ENCODE data around the gene MAPT. TPM values are rescaled to one million over a fixed set of nuclear protein-coding genes. Genes with fewer than 3 reads are reported as not detected.
"Not testable (repeated sequence)": the region's sequence is repeated elsewhere in the genome, so short reads cannot be mapped to it uniquely, and the experiment has no call there.

The MAPT gene
- total RNA-seq, 2 experiments from 2014 or later, result 0.34 to 0.46 TPM

- ChIA-PET POLR2A (no interaction called here), CTCF (interaction anchor here (1.4 kb wide), 1 partner anchor 11 kb away, joined by 3 read pairs; no protein-coding TSS in a partner anchor)
Measured at GRCh38 chr17:45895969-45896785, 1.8 kb downstream of the MAPT start.

GRCh38 chr17:45896803-45897693 lies 2.7 kb downstream of the MAPT start:
- ChIA-PET CTCF (interaction anchor here (1.4 to 1.5 kb wide), 2 partner anchors 10 to 257 kb away, joined by 3 read pairs; no protein-coding TSS in a partner anchor), POLR2A (no interaction called here)

DNA sequence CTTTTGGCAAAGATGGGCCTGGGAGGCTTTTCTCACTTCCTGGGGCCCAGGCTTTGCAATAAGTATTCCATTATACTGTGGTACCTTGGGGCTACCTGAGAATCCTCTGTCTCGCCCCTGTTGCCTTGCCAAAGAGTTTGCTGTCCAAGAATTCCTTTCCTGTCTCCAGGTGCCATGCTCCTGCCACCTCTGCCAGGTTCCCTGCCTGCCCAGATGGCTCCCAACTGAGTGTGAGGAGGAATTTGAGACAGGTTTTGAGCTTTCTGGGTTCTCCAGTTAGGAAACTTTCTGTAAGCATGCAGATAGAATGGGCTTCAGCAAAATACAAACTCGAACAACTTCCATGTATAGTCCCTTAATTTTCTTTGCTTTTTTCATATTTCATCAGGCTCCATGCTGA lies 5.8 kb downstream of the MAPT start:
- ChIA-PET CTCF (interaction anchor here (1.5 kb wide), 1 partner anchor 11 kb away, joined by 3 read pairs; no protein-coding TSS in a partner anchor), POLR2A (no interaction called here)

DNA sequence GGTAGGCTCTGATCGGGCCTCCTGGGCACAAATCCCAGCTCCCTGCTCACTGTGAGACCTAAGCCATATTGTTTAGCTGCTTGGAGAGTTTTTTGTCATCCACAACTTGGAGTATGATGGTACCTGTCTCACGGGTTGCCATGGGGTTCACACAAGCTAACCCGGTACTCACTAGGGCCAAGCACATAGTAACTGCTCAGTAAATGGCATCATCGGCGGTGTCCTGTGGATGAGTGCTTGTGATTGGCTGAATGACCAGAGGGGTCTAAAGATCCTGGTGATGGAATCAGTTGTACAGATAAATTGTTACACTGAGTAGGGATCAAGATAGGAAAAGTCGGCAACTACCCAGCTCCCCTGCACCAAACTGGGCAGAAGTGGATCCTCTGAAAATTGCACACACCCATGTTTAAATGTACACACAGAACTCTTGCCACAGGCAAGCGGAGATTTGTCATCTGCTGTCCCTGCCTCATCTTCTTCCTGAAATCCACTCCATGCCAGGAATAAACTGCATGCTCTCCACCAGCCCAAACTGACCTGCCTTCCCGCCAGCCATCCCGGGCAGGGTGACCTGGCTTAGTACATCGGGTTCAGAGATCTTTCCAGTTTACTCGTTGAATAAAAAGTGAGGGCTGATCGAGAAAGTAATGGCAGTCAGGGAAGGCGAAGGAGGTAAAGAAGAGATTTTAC lies 6.5 kb downstream of the MAPT start:
- CTCF ChIA-PET, result no interaction called here

GRCh38 chr17:45902892-45903346 lies 8.6 kb downstream of the MAPT start:
- ChIA-PET POLR2A (no interaction called here), CTCF (no interaction called here)

More for the DNA sequence above, 6.5 kb downstream of the MAPT start:
- POLR2A ChIA-PET, result no interaction called here

- CTCF ChIA-PET, result interaction anchor here (1.0 kb wide), 1 partner anchor 44 kb away, joined by 3 read pairs; no protein-coding TSS in a partner anchor
- POLR2A ChIA-PET, result no interaction called here
Measured at GRCh38 chr17:45904866-45905265, 10.5 kb downstream of the MAPT start.

GRCh38 chr17:45905814-45906213 lies 11.5 kb downstream of the MAPT start:
- POLR2A ChIA-PET, result no interaction called here
- CTCF ChIA-PET, result no interaction called here

GRCh38 chr17:45906237-45906636 lies 11.9 kb downstream of the MAPT start:
- POLR2A ChIA-PET, result no interaction called here
- CTCF ChIA-PET, result no interaction called here

- POLR2A ChIA-PET, result no interaction called here
- CTCF ChIA-PET, result interaction anchor here (1.0 to 2.7 kb wide), 3 partner anchors 10 to 42 kb away, joined by 3 to 15 read pairs (median 10); partner anchors contain the start of gene MAPT
Measured at GRCh38 chr17:45906927-45907622, 12.7 kb downstream of the MAPT start.

DNA sequence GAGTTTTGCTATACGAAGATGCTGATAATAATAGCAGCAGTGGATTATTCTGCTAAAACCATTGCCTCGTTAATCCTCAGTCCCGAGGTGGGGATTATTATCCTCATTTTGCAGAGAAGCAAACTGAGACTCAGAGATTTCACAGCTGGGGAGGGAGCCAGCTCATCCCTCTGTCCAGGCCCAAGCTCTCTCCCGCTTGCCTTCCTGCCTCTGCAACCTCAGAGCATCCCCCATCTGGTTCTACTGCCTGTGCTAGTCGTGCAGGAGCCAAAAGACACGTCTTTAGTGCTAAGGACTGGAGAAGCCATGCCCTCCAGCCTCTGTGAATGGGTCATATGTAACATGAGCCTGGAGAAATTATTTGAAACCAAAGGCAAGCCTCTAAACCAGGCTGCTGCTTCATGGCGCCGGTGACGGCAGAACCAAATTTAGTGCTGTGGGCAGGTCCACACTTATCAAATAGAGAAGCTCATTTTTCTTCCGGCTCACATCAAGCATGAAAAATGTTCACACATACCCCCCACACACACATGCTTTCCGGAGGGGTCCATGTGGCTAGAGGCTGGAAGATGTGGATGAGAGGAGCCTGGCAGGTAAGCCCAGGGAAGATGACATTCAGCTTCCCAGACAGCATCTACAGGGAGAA lies 13.5 kb downstream of the MAPT start:
- POLR2A ChIA-PET, result no interaction called here
- CTCF ChIA-PET, result interaction anchor here (1.0 to 2.7 kb wide), 3 partner anchors 11 to 41 kb away, joined by 3 to 15 read pairs (median 10); partner anchors contain the start of gene MAPT

DNA sequence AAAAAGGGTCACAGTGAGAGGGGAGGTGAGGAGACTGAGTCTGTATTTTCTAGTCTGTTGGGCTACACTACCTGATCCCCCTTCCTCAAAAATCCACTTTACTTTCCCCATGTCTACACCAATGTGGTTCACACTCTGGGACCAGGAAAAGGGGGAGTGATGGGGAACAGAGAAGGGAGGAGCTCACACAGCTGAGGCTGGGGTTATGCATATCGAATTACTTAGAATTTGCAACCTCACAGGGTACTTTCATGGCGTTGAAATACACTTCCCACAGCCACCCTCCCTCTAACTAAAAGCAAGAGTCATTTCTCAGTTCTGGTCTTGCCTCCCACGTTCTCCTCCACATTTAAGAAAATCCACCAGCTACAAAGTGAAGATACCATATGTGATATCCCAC lies 14.1 kb downstream of the MAPT start:
- CTCF ChIA-PET, result interaction anchor here (0.6 to 2.7 kb wide), 3 partner anchors 15 to 309 kb away, joined by 3 to 15 read pairs (median 10); partner anchors contain the start of gene MAPT

GRCh38 chr17:45908935-45909334 lies 14.6 kb downstream of the MAPT start:
- POLR2A ChIA-PET, result no interaction called here

More for the DNA sequence above, 14.1 kb downstream of the MAPT start:
- POLR2A ChIA-PET, result no interaction called here

GRCh38 chr17:45910667-45911066 lies 16.3 kb downstream of the MAPT start:
- ChIA-PET POLR2A (no interaction called here), CTCF (interaction anchor here (0.7 kb wide), 1 partner anchor 601 kb away, joined by 3 read pairs; no protein-coding TSS in a partner anchor)

More at GRCh38 chr17:45908935-45909334, 14.6 kb downstream of the MAPT start:
- CTCF ChIA-PET, result interaction anchor here (0.6 to 2.7 kb wide), 3 partner anchors 15 to 308 kb away, joined by 3 to 15 read pairs (median 10); partner anchors contain the start of gene MAPT

DNA sequence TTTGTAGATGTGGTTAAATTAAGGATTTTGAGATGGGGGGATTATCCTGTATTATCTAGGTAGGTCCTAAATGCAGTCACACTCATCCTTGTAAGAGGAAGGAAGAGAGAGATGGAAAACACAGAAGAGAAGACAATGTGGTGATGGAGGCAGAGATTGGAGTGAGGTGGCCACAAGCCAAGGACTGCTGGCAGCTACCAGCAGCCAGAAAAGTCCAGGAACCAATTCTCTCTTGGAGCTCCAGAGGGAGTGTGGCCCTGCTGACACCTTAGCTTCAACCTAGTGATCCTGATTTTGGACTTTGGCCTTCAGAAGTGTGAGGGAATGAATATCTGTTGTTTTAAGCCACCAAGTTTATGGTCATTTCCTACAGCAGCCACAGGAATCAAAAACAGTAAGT lies 18.0 kb downstream of the MAPT start:
- ChIA-PET POLR2A (no interaction called here), CTCF (interaction anchor here (1.1 to 1.6 kb wide), 2 partner anchors 27 to 37 kb away, joined by 3 to 4 read pairs; no protein-coding TSS in a partner anchor)

DNA sequence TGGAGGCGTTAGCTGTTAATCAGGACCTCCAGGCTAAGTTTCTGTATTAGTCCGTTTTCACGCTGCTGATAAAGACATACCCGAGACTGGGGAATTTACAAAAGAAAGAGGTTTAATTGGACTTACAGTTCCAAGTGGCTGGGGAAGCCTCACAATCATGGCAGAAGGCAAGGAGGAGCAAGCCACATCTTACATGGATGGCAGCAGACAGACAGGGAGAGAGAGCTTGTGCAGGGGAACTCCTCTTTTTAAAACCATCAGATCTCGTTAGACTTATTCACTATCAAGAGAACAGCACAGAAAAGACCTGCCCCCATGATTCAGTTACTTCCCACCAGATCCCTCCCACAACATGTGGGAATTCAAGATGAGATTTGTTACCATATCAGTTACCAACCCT lies 18.7 kb downstream of the MAPT start:
- CTCF ChIA-PET, result interaction anchor here (0.7 to 1.6 kb wide), 3 partner anchors 28 to 244 kb away, joined by 3 to 4 read pairs (median 3); no protein-coding TSS in a partner anchor
- POLR2A ChIA-PET, result not testable (repeated sequence)

- ChIA-PET CTCF (interaction anchor here (1.3 kb wide), 1 partner anchor 35 kb away, joined by 3 read pairs; no protein-coding TSS in a partner anchor), POLR2A (no interaction called here)
Measured at GRCh38 chr17:45914047-45914717, 19.8 kb downstream of the MAPT start.

- POLR2A ChIA-PET, result no interaction called here
- CTCF ChIA-PET, result no interaction called here
Measured at GRCh38 chr17:45915263-45915662, 20.9 kb downstream of the MAPT start.

GRCh38 chr17:45917081-45917480 lies 22.7 kb downstream of the MAPT start:
- ChIA-PET CTCF (no interaction called here), POLR2A (no interaction called here)

Measured in activated CD8-positive, alpha-beta memory T cell treated with anti-CD3 and anti-CD28 coated beads for 36 hours (primary cell).